Measurements from ENCODE around the gene FLOT1. TPM values are rescaled to one million over a fixed set of nuclear protein-coding genes. Genes with fewer than 3 reads are reported as not detected.

FLOT1 gene
- total RNA-seq, 1 experiment from 2014 or later: 110 TPM

DNA sequence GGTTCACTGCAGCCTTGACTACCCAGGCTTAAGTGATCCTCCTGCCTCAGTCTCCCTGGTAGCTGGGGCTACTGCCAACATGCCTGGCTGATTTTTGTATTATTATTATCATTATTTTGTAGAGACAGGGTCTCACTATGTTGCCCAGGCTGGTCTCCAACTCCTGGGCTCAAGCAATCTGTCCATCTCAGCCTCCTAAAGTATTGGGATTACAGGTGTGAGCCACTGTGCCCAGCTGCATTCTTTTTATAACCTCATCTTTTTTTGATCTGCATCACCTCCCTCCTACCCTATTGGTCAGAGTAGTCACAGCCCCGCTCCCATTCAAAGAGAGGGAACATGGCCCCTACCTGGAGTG, 25.4 kb upstream of the FLOT1 start (continued):
- TF ChIP-seq ZNF232 (CRISPR knock-in tag; IDR thresholded peaks at IDR 0.05) (no peak), ZBTB21 (CRISPR knock-in tag; IDR thresholded peaks at IDR 0.05; ENCODE audit: borderline replicate concordance) (no peak), GRHL2 (CRISPR knock-in tag; IDR thresholded peaks at IDR 0.05; ENCODE audit: insufficient replicate concordance, severe bottlenecking) (no peak), ZNF121 (CRISPR knock-in tag; IDR thresholded peaks at IDR 0.05) (no peak)
- TF ChIP-seq, protein P1, sequence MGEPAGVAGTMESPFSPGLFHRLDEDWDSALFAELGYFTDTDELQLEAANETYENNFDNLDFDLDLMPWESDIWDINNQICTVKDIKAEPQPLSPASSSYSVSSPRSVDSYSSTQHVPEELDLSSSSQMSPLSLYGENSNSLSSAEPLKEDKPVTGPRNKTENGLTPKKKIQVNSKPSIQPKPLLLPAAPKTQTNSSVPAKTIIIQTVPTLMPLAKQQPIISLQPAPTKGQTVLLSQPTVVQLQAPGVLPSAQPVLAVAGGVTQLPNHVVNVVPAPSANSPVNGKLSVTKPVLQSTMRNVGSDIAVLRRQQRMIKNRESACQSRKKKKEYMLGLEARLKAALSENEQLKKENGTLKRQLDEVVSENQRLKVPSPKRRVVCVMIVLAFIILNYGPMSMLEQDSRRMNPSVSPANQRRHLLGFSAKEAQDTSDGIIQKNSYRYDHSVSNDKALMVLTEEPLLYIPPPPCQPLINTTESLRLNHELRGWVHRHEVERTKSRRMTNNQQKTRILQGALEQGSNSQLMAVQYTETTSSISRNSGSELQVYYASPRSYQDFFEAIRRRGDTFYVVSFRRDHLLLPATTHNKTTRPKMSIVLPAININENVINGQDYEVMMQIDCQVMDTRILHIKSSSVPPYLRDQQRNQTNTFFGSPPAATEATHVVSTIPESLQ (CRISPR knock-in tag; IDR thresholded peaks at IDR 0.05): no peak

DNA sequence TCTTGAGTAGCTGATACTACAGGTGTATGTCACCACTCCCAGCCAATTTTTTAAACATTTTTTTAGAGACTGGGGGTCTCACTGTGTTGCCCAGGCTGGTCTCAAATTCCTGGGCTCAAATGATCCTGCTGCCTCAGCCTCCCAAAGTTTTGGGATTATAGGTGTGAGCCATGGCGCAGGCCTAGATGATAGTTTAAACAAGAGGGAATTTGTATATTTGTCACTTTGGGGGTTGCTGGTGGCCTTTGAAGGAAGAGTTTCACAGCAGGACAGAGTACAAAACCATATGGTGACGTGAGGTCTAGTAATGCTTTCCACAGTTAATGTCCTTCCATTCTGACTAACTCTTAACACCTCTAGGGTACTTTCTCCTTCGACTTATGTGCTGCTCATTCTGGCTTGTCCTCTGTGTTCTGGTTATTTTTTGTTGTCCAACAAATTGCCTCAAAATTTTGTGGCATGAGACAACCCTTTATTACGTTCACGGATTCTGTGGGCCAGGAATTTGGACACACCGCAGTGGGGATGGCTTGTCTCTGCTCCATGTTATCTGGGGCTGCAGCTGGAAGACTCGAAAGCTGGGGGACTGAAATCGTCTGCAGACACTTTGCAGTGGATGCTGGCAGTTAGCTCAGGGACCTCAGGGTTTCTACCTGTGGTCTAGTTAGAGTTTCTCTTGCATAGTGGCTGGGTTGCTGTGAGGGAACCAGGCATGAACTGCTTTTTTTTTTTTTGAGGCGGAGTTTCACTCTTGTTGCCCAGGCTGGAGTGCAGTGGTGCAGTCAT, 24.9 kb upstream of the FLOT1 start:
- ATAC-seq (no peak), DNase-seq (ENCODE audit: low spot score) (no peak)
- Mint-ChIP-seq H3K27me3 (ENCODE audit: low read depth) (no peaks in the 10 kb centered on the region; the same call in 1 of the 2 replicates), H3K27ac (peak overlapping the region; percentile 46; the same call in 1 of the 2 replicates), H3K4me3 (no peak overlapping the region), H3K9me3 (peaks cover 6% of the 10 kb centered on the region; the same call in 1 of the 2 replicates), H3K4me1 (peaks cover 59% of the 10 kb centered on the region), H3K36me3 (peaks cover 4% of the 10 kb centered on the region; the same call in 1 of the 2 replicates)
- ChIA-PET POLR2A (interaction anchor here (1.7 kb wide), 1 partner anchor 23 kb away, joined by 3 read pairs; the partner anchor contains the start of gene IER3), CTCF (interaction anchor here (1.0 kb wide), 1 partner anchor 88 kb away, joined by 4 read pairs; no protein-coding TSS in a partner anchor)
- no peak for TF ChIP-seq ESRRA (CRISPR knock-in tag; IDR thresholded peaks at IDR 0.05; ENCODE audit: borderline replicate concordance)
- TF ChIP-seq SOX15 (CRISPR knock-in tag; IDR thresholded peaks at IDR 0.05): no peak
- TF ChIP-seq ZNF138 (CRISPR knock-in tag; conservative IDR thresholded peaks at IDR 0.05): no peak
- TF ChIP-seq GRHL2 (CRISPR knock-in tag; IDR thresholded peaks at IDR 0.05; ENCODE audit: insufficient replicate concordance, severe bottlenecking): no peak
- TF ChIP-seq, protein P2, sequence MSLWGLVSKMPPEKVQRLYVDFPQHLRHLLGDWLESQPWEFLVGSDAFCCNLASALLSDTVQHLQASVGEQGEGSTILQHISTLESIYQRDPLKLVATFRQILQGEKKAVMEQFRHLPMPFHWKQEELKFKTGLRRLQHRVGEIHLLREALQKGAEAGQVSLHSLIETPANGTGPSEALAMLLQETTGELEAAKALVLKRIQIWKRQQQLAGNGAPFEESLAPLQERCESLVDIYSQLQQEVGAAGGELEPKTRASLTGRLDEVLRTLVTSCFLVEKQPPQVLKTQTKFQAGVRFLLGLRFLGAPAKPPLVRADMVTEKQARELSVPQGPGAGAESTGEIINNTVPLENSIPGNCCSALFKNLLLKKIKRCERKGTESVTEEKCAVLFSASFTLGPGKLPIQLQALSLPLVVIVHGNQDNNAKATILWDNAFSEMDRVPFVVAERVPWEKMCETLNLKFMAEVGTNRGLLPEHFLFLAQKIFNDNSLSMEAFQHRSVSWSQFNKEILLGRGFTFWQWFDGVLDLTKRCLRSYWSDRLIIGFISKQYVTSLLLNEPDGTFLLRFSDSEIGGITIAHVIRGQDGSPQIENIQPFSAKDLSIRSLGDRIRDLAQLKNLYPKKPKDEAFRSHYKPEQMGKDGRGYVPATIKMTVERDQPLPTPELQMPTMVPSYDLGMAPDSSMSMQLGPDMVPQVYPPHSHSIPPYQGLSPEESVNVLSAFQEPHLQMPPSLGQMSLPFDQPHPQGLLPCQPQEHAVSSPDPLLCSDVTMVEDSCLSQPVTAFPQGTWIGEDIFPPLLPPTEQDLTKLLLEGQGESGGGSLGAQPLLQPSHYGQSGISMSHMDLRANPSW (CRISPR knock-in tag; conservative IDR thresholded peaks at IDR 0.05; ENCODE audit: low read depth): no peak
- no peak for TF ChIP-seq NFE2L1 (CRISPR knock-in tag; IDR thresholded peaks at IDR 0.05)
- no peak for TF ChIP-seq TP53 (CRISPR knock-in tag; IDR thresholded peaks at IDR 0.05)
- no peak for TF ChIP-seq CBFB (CRISPR knock-in tag; IDR thresholded peaks at IDR 0.05; ENCODE audit: low read depth)
- no peak for TF ChIP-seq NFYB (CRISPR knock-in tag; conservative IDR thresholded peaks at IDR 0.05; ENCODE audit: low read depth)
- TF ChIP-seq ZNF219 (CRISPR knock-in tag; IDR thresholded peaks at IDR 0.05; ENCODE audit: borderline replicate concordance): no peak
- no peak for TF ChIP-seq SMAD4 (CRISPR knock-in tag; IDR thresholded peaks at IDR 0.05)
- TF ChIP-seq, protein P3, sequence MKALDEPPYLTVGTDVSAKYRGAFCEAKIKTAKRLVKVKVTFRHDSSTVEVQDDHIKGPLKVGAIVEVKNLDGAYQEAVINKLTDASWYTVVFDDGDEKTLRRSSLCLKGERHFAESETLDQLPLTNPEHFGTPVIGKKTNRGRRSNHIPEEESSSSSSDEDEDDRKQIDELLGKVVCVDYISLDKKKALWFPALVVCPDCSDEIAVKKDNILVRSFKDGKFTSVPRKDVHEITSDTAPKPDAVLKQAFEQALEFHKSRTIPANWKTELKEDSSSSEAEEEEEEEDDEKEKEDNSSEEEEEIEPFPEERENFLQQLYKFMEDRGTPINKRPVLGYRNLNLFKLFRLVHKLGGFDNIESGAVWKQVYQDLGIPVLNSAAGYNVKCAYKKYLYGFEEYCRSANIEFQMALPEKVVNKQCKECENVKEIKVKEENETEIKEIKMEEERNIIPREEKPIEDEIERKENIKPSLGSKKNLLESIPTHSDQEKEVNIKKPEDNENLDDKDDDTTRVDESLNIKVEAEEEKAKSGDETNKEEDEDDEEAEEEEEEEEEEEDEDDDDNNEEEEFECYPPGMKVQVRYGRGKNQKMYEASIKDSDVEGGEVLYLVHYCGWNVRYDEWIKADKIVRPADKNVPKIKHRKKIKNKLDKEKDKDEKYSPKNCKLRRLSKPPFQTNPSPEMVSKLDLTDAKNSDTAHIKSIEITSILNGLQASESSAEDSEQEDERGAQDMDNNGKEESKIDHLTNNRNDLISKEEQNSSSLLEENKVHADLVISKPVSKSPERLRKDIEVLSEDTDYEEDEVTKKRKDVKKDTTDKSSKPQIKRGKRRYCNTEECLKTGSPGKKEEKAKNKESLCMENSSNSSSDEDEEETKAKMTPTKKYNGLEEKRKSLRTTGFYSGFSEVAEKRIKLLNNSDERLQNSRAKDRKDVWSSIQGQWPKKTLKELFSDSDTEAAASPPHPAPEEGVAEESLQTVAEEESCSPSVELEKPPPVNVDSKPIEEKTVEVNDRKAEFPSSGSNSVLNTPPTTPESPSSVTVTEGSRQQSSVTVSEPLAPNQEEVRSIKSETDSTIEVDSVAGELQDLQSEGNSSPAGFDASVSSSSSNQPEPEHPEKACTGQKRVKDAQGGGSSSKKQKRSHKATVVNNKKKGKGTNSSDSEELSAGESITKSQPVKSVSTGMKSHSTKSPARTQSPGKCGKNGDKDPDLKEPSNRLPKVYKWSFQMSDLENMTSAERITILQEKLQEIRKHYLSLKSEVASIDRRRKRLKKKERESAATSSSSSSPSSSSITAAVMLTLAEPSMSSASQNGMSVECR (CRISPR knock-in tag; IDR thresholded peaks at IDR 0.05; ENCODE audit: borderline replicate concordance): no peak
- TF ChIP-seq, protein P4, sequence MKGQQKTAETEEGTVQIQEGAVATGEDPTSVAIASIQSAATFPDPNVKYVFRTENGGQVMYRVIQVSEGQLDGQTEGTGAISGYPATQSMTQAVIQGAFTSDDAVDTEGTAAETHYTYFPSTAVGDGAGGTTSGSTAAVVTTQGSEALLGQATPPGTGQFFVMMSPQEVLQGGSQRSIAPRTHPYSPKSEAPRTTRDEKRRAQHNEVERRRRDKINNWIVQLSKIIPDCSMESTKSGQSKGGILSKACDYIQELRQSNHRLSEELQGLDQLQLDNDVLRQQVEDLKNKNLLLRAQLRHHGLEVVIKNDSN (CRISPR knock-in tag; IDR thresholded peaks at IDR 0.05): no peak
- no peak for TF ChIP-seq TCF7 (CRISPR knock-in tag; IDR thresholded peaks at IDR 0.05; ENCODE audit: low read depth)
- no peak for TF ChIP-seq MXD4 (CRISPR knock-in tag; IDR thresholded peaks at IDR 0.05; ENCODE audit: borderline replicate concordance)
- TF ChIP-seq, protein P5, sequence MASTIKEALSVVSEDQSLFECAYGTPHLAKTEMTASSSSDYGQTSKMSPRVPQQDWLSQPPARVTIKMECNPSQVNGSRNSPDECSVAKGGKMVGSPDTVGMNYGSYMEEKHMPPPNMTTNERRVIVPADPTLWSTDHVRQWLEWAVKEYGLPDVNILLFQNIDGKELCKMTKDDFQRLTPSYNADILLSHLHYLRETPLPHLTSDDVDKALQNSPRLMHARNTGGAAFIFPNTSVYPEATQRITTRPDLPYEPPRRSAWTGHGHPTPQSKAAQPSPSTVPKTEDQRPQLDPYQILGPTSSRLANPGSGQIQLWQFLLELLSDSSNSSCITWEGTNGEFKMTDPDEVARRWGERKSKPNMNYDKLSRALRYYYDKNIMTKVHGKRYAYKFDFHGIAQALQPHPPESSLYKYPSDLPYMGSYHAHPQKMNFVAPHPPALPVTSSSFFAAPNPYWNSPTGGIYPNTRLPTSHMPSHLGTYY (CRISPR knock-in tag; IDR thresholded peaks at IDR 0.05): no peak
- TF ChIP-seq, protein P6, sequence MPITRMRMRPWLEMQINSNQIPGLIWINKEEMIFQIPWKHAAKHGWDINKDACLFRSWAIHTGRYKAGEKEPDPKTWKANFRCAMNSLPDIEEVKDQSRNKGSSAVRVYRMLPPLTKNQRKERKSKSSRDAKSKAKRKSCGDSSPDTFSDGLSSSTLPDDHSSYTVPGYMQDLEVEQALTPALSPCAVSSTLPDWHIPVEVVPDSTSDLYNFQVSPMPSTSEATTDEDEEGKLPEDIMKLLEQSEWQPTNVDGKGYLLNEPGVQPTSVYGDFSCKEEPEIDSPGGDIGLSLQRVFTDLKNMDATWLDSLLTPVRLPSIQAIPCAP (CRISPR knock-in tag; IDR thresholded peaks at IDR 0.05): no peak

Measured in WTC11 (cell line).